Myometrial cell (primary cell): Measurements from ENCODE around the gene UCMA. TPM values are rescaled to one million over a fixed set of nuclear protein-coding genes. Genes with fewer than 3 reads are reported as not detected.

Source experiments
- total RNA-seq: library from RNA; depleted of rRNA; stranded (reverse); fragments of >200 nt; gene quantifications from 2 replicates; pipeline ENCODE4 v1.2.3, GENCODE V29; 2015

The UCMA gene, protein sequence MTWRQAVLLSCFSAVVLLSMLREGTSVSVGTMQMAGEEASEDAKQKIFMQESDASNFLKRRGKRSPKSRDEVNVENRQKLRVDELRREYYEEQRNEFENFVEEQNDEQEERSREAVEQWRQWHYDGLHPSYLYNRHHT
- not detected in 2 replicates for total RNA-seq

DNA sequence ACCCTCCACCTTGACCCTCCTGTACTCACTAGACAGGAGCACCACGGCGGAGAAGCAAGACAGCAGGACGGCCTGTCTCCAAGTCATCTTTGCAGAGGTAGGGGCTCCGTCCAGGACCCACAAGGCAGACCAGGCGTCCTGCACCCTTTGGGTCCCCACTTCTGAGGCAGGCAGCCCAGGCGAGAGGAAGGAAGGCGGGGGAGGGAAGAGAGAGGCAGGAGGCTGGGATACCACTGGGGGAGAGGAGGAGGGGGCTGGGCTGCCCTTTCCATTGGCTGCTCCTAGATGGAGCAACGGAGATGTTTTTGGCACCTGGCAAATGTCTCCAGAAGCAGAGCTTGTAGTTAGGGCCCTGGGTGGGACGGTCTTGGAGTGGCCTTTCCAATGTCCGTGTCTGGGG lies at the start of gene UCMA:
TSS of gene UCMA (minus strand) at position 203 of the 400 bp plus-strand sequence. CDS start at position 87, 116 bp downstream.

Other genes with a start within 250 kb of the UCMA start
- gene CCDC3, start 232.7 kb downstream of the UCMA start, total RNA-seq: not detected in 2 replicates
- gene OPTN, start 134.2 kb downstream of the UCMA start, total RNA-seq: 36.9 and 48.7 TPM in 2 replicates
- 2.9 and 3.2 TPM in 2 replicates for gene MCM10, start 72.8 kb downstream of the UCMA start, total RNA-seq
- gene PHYH, start 65.7 kb upstream of the UCMA start, total RNA-seq: 11.5 and 16.1 TPM in 2 replicates
- gene SEPHS1, start 113.9 kb upstream of the UCMA start, total RNA-seq: 29.7 and 36.3 TPM in 2 replicates